IPS DF 4.7 (cell line): ENCODE results near the gene LGALS4.
A peak's percentile ranks its signal among the peaks of the same experiment; 100 is the strongest.
"Not testable (repeated sequence)": the region's sequence is repeated elsewhere in the genome, so short reads cannot be mapped to it uniquely, and the experiment has no call there.

ENCODE experiments used
- DNase-seq: peaks from one replicate; pipeline ENCODE4 v3.0.0-alpha.2; 2013; ENCODE audit warnings: low spot score; ENCODE audit errors: extremely low read depth

LGALS4 gene

GRCh38 chr19:38812841-38813320, at the start of gene LGALS4:
Gene LGALS4 (minus strand): TSS chr19:38812945. CDS start chr19:38812886, 59 bp downstream.
- no peak for DNase-seq

DNA sequence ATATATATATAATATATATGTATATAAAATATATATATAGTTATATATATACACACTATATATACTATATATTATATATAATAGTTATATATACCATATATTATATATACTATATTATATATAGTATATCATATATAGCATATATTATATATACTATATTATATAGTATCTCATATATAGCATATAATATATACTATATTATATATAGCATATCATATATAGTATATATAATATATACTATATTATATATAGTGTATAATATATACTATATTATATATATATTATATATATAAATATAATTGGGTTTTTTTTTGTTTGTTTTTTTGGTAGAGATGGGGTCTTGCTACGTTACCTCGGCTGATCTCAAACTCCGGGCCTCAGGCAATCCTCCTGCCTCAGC, 48.6 kb upstream of the LGALS4 start:
- DNase-seq: no peak

GRCh38 chr19:38859631-38860204, 47.0 kb upstream of the LGALS4 start:
- DNase-seq: not testable (repeated sequence)

GRCh38 chr19:38856813-38857212, 44.1 kb upstream of the LGALS4 start:
- no peak for DNase-seq

GRCh38 chr19:38855751-38856150, 43.0 kb upstream of the LGALS4 start:
- DNase-seq: not testable (repeated sequence)

DNA sequence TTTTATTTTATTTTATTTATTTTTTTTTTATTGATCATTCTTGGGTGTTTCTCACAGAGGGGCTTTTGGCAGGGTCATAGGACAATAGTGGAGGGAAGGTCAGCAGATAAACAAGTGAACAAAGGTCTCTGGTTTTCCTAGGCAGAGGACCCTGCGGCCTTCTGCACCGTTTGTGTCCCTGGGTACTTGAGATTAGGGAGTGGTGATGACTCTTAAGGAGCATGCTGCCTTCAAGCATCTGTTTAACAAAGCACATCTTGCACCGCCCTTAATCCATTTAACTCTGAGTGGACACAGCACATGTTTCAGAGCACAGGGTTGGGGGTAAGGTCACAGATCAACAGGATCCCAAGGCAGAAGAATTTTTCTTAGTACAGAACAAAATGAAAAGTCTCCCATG, 42.2 kb upstream of the LGALS4 start:
- DNase-seq: not testable (repeated sequence)

DNA sequence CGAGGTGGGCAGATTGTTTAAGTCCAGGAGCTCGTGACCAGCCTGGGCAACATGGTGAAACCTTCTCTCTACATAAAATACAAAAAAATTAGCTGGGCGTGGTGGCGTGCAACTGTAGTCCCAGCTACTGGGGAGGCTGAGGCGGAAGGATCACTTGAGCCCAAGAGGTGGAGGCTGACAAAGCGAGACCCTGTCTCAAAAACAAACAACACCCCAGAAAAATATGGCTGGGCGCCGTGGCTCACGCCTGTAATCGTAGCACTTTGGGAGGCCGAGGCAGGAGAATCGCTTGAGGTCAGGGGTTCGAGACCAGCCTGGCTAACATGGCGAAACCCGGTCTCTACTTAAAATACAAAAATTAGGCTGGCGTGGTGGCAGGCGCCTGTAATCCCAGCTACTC, 40.5 kb upstream of the LGALS4 start:
- no peak for DNase-seq

DNA sequence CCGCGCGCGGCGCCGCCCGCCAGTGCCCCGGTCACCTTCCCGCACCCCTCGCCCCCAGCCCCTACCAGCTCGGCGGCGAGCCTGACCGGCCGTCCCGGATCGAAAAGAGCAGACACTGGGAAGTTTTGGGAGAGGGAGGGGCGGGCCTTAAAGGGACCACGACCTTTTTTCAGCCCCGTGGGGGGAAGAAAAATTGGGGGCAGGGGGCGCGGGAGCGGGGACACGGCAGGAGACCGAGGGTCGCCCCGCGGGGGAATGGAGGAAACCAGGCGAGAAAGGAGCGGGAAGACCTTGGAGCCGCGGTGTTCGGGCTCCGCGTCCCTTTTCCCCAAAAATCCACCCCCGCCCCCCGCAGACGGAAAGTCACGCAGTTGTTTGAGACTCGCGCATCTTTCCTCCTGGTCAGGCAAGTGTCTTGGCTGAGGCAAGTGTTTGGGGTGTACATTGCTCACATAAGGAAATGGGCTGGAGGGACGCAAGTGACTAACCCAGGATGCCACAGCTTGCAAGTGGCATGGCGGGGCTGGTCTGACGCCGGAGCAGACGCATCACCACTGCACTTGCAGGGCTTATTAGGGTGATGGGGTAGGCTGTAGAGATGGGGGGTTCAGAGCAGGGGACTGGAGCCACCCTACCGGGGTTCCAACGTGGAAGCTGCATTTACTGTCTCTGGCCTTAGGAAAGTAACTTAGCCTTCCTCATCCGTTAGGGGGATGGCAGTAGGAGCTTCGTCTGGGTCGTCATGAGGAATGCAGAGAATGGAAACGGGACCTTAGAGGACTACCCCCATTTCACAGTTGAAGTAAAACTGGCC, 39.7 kb upstream of the LGALS4 start:
- DNase-seq: no peak

GRCh38 chr19:38851622-38852230, 39.0 kb upstream of the LGALS4 start:
- no peak for DNase-seq

GRCh38 chr19:38850976-38851621, 38.4 kb upstream of the LGALS4 start:
- DNase-seq: no peak

DNA sequence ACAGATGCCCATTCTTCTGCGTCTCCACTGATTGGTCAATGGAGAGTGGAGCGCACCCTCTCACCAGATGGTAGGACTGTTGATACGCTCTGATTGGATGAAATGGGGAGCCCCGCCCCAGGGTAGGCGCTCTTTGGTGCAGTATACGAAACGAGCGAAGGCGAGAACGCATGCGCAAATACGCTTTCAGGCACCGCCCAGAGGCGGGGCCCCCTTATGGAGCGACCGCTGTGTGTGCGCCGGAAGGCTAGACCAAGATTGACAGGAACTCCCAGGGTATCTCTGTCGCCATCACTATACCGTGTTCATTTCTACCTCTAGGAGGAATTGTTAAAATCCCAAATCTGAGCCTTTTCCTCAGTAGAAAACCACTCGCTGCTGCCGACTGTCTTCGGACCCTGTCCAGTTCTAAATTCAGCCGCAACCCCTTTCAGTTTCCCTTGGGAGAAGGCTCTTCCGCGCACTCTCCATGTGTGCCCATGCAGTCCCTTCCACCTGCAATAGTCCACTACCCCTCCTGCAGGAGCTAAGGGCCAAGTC, 37.8 kb upstream of the LGALS4 start:
- peak; percentile 100 for DNase-seq

- DNase-seq: no peak
Measured at GRCh38 chr19:38849860-38850435, 37.2 kb upstream of the LGALS4 start, which contains the start of gene HNRNPL. Gene HNRNPL (minus strand): TSS chr19:38849986. CDS start chr19:38849966, 20 bp downstream.

- DNase-seq: no peak
Measured at GRCh38 chr19:38849147-38849859, 36.6 kb upstream of the LGALS4 start.

- DNase-seq: no peak
Measured at GRCh38 chr19:38848299-38849146, 35.8 kb upstream of the LGALS4 start.

DNA sequence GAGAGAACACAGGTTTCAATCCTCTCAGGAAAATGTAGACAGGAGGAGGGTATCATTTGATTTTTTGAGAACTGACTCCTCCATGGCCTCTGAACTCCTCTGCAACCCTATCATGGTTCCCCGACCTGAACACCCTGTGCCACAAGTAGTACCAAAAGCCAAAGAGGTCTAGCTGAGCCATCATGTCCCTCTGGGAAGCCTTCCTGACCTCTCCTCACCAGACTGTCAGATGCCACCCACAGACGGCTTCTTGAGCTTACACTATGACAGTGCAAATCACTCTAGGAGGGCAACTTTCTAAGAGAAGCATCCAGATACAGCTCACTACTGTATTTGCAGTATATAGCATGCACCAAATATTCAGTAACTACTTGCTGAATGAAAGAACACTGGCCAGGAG, 33.4 kb upstream of the LGALS4 start:
- DNase-seq: no peak

GRCh38 chr19:38845374-38846024, 32.8 kb upstream of the LGALS4 start:
- DNase-seq: no peak

DNA sequence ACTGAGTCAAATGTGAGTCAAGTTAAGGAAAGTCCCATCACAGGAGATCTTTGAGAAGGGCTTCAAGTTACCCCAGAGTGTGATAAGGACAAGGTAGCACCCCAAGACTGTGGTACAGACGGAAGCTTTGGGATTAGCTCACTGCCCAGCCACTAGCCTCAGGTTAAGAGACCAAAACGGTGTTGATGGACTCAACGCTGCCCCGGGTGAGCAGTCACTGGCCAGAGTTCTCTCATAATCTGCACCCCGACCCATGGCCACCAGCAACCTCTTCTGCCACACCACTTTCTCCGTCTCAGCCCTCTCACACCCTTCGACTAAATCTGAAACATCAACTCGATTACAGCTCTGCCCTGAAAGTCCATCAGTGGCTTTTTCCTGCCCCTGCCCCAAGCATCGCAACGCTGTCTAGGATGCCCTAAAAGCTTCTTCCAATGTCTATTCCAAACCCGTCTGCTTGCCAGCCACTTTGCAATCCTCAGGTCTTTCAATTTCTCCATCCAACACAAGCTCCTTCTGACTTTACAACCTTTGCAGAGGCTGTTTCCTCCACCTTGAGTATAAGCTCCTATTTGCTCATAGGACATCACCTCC, 31.4 kb upstream of the LGALS4 start:
- no peak for DNase-seq

GRCh38 chr19:38843175-38843758, 30.5 kb upstream of the LGALS4 start:
- no peak for DNase-seq
